Cardiac septum (tissue), 1 donor: ENCODE results near the gene FDXR. TPM values are rescaled to one million over a fixed set of nuclear protein-coding genes. Genes with fewer than 3 reads are reported as not detected.

ENCODE experiments used
- DNase-seq: peaks from one replicate; pipeline ENCODE4 v3.0.0-alpha.2; 2020; ENCODE audit warnings: low spot score
- intact Hi-C: fragments of 100-400 bp; cut with DNase I; formaldehyde crosslinking; loops from one replicate; pipeline ENCODE4 v1.14.0; 2022
- total RNA-seq: library from RNA; stranded (reverse); fragmentation: NEBNext Ultra II Directional; extraction: Animal tissue kit (Norgen Biotek cat#: 25700); gene quantifications from one replicate; pipeline ENCODE4 v1.2.1, GENCODE V29; 2021
- donor health status: DM: no; HTN: no; CAD: no.

FDXR gene
- total RNA-seq, 1 donor from 2014 or later = 3.9 TPM

- intact Hi-C loops = loop anchor here (2.0 kb wide), 1 partner anchor 22 kb away; no protein-coding TSS in a partner anchor
- DNase-seq = peak; percentile 82
Measured at GRCh38 chr17:74842599-74843351, 30.0 kb downstream of the FDXR start.

GRCh38 chr17:74842146-74842598 is 30.6 kb downstream of the FDXR start:
- intact Hi-C loops = loop anchor here (2.0 kb wide), 1 partner anchor 23 kb away; no protein-coding TSS in a partner anchor
- no peak for DNase-seq

GRCh38 chr17:74840989-74841666 is 31.7 kb downstream of the FDXR start:
- DNase-seq = peak; percentile 83
- intact Hi-C loops = no loop called here

GRCh38 chr17:74839990-74840852 is 32.6 kb downstream of the FDXR start:
- intact Hi-C loops = no loop called here
- no peak for DNase-seq

GRCh38 chr17:74838274-74838673 is 34.5 kb downstream of the FDXR start:
- intact Hi-C loops = no loop called here
- DNase-seq = no peak

- intact Hi-C loops = no loop called here
- DNase-seq = no peak
Measured at GRCh38 chr17:74836691-74837467, 35.9 kb downstream of the FDXR start.

- no peak for DNase-seq
- intact Hi-C loops = no loop called here
Measured at GRCh38 chr17:74836191-74836590, 36.6 kb downstream of the FDXR start.

GRCh38 chr17:74833501-74834377 is 39.1 kb downstream of the FDXR start:
- DNase-seq = no peak
- intact Hi-C loops = no loop called here

GRCh38 chr17:74832421-74832820 is 40.4 kb downstream of the FDXR start:
- intact Hi-C loops = no loop called here
- DNase-seq = no peak

GRCh38 chr17:74831444-74832146 is 41.2 kb downstream of the FDXR start:
- DNase-seq = no peak
- intact Hi-C loops = no loop called here

GRCh38 chr17:74830861-74831260 is 41.9 kb downstream of the FDXR start:
- no peak for DNase-seq
- intact Hi-C loops = no loop called here

GRCh38 chr17:74827800-74828199 is 45.0 kb downstream of the FDXR start:
- intact Hi-C loops = no loop called here
- no peak for DNase-seq

GRCh38 chr17:74825952-74826719 is 46.7 kb downstream of the FDXR start:
- intact Hi-C loops = no loop called here
- no peak for DNase-seq

- no peak for DNase-seq
- intact Hi-C loops = no loop called here
Measured at GRCh38 chr17:74824961-74825627, 47.7 kb downstream of the FDXR start.

- DNase-seq = no peak
- intact Hi-C loops = no loop called here
Measured at GRCh38 chr17:74822939-74823367, 49.8 kb downstream of the FDXR start.

- intact Hi-C loops = no loop called here
- DNase-seq = no peak
Measured at GRCh38 chr17:74822335-74822938, 50.4 kb downstream of the FDXR start.
